ENCODE data around the gene CYP8B1.

Gene CYP8B1

DNA sequence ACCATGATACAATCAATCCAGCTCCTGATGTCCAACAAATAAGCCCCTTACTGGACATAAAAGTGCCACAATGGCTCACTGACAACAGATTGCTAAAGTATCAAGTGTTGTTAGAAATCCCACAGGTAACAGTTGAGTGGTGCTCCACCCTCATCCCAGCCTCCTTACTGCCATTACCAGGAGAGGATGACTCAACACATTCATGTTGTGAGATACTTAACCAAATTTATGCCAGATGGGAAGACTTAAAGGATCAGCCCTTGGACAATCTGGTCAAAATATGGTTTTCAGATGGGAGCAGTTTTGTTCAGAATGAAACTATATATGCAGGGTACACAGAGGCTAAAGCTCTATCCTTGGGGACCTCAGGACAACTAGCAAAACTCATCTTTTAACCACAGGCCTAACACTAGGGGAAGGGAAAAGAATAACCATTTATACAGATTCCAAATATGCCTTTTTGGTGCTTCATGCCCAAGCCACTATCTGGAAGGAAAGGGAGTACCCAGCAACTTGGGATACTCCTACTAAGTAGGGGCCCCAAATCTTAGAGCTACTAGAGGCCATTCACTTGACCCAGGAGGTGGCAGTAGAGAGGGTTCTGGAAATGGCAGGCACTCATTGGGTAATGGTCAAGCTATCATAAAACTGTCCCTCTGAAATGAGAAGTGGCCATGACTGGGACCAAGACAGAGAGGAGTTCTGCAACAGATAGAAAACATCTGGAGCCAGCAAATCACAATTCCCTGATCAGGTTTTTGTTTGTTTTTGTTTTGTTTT lies 23.4 kb upstream of the CYP8B1 start:
- no peak for DNase-seq (ENCODE audit: low read depth)
- TF ChIP-seq, protein P1, sequence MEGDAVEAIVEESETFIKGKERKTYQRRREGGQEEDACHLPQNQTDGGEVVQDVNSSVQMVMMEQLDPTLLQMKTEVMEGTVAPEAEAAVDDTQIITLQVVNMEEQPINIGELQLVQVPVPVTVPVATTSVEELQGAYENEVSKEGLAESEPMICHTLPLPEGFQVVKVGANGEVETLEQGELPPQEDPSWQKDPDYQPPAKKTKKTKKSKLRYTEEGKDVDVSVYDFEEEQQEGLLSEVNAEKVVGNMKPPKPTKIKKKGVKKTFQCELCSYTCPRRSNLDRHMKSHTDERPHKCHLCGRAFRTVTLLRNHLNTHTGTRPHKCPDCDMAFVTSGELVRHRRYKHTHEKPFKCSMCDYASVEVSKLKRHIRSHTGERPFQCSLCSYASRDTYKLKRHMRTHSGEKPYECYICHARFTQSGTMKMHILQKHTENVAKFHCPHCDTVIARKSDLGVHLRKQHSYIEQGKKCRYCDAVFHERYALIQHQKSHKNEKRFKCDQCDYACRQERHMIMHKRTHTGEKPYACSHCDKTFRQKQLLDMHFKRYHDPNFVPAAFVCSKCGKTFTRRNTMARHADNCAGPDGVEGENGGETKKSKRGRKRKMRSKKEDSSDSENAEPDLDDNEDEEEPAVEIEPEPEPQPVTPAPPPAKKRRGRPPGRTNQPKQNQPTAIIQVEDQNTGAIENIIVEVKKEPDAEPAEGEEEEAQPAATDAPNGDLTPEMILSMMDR (IDR thresholded peaks at IDR 0.05; ENCODE audit: control insufficient read depth, extremely low read depth, insufficient read depth), result no peak
- H3K4me3 ChIP-seq (ENCODE audit: low read depth, low read length), result no peak overlapping the region

DNA sequence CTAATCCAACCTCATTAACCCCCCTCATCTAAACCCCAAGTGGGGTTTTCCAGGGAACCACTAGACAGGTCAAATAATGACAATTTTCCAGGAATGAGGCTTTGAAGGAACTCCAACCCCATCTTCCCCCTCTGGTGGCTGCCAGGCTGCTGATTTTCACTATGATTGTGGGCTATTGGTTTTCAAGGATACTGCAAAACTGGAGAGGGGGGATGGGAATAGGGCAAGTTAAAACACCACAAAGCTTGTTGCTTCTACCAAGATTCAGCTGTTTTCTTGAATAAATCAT lies 19.8 kb upstream of the CYP8B1 start:
- H3K4me3 ChIP-seq (ENCODE audit: low read depth, low read length), result no peak overlapping the region
- TF ChIP-seq, protein P1 (IDR thresholded peaks at IDR 0.05; ENCODE audit: control insufficient read depth, extremely low read depth, insufficient read depth), result no peak
- DNase-seq (ENCODE audit: low read depth), result no peak

DNA sequence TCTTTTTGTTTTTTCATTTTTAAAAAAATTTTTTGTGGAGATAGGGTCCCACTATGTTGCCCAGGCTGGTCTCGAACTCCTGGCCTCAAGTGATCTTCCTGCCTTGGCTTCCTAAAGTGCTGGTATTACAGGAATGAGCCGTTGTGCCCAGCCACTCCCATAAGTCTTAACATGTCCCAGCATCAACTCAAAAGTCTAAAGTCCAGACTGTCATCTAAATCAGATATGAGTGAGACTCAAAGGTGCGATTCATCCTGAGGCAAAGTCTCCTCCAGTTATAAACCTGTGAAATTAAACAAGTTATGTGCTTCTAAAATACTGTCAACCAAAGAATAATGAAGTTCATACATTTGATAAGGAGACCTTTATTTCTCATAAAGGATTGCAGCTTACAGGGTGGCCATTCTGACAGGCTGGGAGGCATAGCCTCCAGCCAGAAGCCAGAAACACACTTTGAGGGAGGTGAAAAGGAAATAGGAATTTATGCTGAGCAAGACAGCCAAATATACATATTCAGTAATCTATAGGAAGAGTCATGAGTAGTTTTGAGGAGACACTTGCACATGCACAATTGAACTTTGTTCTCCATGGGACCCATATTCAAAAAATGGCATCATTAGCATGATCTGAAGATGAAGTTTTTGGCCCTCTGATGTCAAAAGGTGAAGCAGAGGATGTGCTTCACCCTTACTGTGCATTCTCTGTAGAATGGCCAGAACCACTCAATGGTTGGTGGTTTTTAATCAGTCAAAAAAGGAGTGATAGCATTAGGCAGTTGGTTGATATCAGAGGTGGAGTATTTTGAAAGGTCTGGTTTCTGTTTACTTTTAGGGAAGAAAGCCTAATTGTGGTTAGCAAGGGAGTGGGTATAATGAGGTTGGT lies 19.3 kb upstream of the CYP8B1 start:
- no peak overlapping the region for H3K4me3 ChIP-seq (ENCODE audit: low read depth, low read length)
- TF ChIP-seq, protein P1 (IDR thresholded peaks at IDR 0.05; ENCODE audit: control insufficient read depth, extremely low read depth, insufficient read depth), result no peak
- DNase-seq (ENCODE audit: low read depth), result no peak

DNA sequence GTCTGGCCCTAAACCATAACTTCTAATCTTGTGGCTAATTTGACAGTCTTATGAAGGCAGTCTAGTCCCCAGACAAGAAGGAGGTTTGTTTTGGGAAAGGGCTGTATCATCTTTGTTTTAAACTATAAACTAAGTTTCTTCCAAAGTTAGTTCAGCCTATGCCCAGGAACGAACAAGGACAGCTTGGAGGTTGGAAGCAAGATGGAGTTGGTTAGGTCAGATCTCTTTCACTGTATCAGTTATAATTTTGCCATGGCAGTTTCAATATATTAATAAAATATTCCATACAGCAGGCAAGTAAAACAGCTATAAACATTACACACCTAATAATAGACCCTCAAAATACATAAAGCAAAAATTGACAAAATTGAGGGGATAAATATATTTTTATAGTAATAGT lies 17.1 kb upstream of the CYP8B1 start:
- no peak overlapping the region for H3K4me3 ChIP-seq (ENCODE audit: low read depth, low read length)
- DNase-seq (ENCODE audit: low read depth), result no peak
- TF ChIP-seq, protein P1 (IDR thresholded peaks at IDR 0.05; ENCODE audit: control insufficient read depth, extremely low read depth, insufficient read depth), result no peak

DNA sequence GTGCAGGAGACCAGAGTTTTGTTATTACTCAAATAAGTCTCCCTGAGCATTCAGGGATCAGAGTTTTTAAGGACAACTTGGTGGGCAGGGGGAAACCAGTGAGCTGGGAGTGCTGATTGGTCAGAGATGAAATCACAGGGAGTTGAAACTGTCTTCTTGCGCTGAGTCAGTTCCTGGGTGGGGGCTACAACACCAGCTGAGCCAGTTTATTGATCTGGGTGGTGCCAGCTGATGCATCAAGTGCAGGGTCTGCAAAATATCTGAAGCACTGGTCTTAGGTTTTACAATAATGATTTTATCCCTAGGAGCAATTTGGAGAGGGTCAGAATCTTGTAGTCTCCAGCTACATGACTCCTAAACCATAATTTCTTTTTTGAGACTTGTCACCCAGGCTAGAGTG lies 16.5 kb upstream of the CYP8B1 start:
- TF ChIP-seq, protein P1 (IDR thresholded peaks at IDR 0.05; ENCODE audit: control insufficient read depth, extremely low read depth, insufficient read depth), result no peak
- no peak for DNase-seq (ENCODE audit: low read depth)
- no peak overlapping the region for H3K4me3 ChIP-seq (ENCODE audit: low read depth, low read length)

DNA sequence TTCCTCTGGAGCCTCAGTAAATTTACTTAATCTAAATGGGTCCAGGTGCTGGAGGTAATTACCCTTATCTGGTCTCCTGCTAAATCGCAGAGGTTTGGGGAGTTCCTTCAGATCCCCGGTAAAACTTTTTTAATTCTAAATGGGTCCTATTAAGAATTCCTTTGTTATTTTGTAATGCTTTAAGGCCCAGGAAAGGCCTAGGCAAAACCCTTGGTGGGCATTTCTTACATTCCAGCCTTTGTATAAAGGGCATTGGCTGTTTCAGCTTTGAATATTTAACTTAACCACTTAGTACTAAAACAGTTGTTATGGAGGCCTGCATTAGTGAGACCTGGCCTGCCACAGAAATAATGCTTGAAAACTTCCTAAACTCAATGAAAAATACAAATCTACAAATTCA lies 15.4 kb upstream of the CYP8B1 start:
- no peak for DNase-seq (ENCODE audit: low read depth)
- no peak overlapping the region for H3K4me3 ChIP-seq (ENCODE audit: low read depth, low read length)
- TF ChIP-seq, protein P1 (IDR thresholded peaks at IDR 0.05; ENCODE audit: control insufficient read depth, extremely low read depth, insufficient read depth), result no peak

All from LNCaP clone FGC (cell line).